CD4-positive, alpha-beta T cell treated with Interferon alpha-2 for 1 hour (primary cell): ENCODE data around the gene PXK.

Experiments used
- DNase-seq, 2 donors: peaks; one replicate each; pipeline ENCODE4 v3.0.0-alpha.2; 2020 to 2022

PXK gene

GRCh38 chr3:58384381-58385090 lies 51.8 kb downstream of the PXK start:
- no peak for DNase-seq

- DNase-seq = no peak
Measured at GRCh38 chr3:58386626-58387365, 54.1 kb downstream of the PXK start.

GRCh38 chr3:58387650-58388546 lies 55.2 kb downstream of the PXK start:
- no peak for DNase-seq

- DNase-seq = no peak
Measured at GRCh38 chr3:58388550-58389091, 55.9 kb downstream of the PXK start.

- no peak for DNase-seq
Measured at GRCh38 chr3:58391156-58391865, 58.6 kb downstream of the PXK start.

GRCh38 chr3:58392181-58392580 lies 59.5 kb downstream of the PXK start:
- DNase-seq = no peak

GRCh38 chr3:58394339-58394738 lies 61.6 kb downstream of the PXK start:
- no peak for DNase-seq

GRCh38 chr3:58398669-58399333 lies 66.1 kb downstream of the PXK start:
- no peak for DNase-seq

- no peak for DNase-seq
Measured at GRCh38 chr3:58403513-58404109, 70.9 kb downstream of the PXK start.

- DNase-seq = no peak
Measured at GRCh38 chr3:58404396-58404795, 71.7 kb downstream of the PXK start.

GRCh38 chr3:58408906-58409305 lies 76.2 kb downstream of the PXK start:
- no peak for DNase-seq

GRCh38 chr3:58409663-58410062 lies 77.0 kb downstream of the PXK start:
- DNase-seq = no peak

GRCh38 chr3:58411036-58411435 lies 78.3 kb downstream of the PXK start:
- DNase-seq = no peak

- DNase-seq = no peak
Measured at GRCh38 chr3:58411851-58412830, 79.4 kb downstream of the PXK start.

GRCh38 chr3:58414538-58415197 lies 82.0 kb downstream of the PXK start:
- DNase-seq = peak; percentile 54 to 70

- DNase-seq = no peak
Measured at GRCh38 chr3:58416191-58416590, 83.5 kb downstream of the PXK start.

GRCh38 chr3:58417075-58417474 lies 84.4 kb downstream of the PXK start:
- DNase-seq = no peak

- no peak for DNase-seq
Measured at GRCh38 chr3:58418227-58418626, 85.5 kb downstream of the PXK start.

- no peak for DNase-seq
Measured at GRCh38 chr3:58419780-58420507, 87.3 kb downstream of the PXK start.
